DND-41 (cell line): ENCODE results near the gene CPN2.

ENCODE experiments used
- CTCF ChIP-seq: IDR thresholded peaks from 2 replicates; pipeline ENCODE4 v1.5.1; 2012; ENCODE audit warnings: borderline replicate concordance, low read length, moderate library complexity, mild to moderate bottlenecking; ENCODE audit not compliant: poor library complexity, severe bottlenecking; ENCODE audit errors: extremely low read depth
- EZH2 ChIP-seq: IDR thresholded peaks from 3 replicates; pipeline ENCODE4 v1.6.1; 2012; ENCODE audit warnings: borderline replicate concordance, low read depth, mild to moderate bottlenecking, moderate library complexity, low read length, inconsistent platforms; ENCODE audit not compliant: severe bottlenecking

GRCh38 chr3:194365526-194365925 is 14.4 kb upstream of the CPN2 start:
- TF ChIP-seq EZH2 = no peak
- TF ChIP-seq CTCF = no peak
